ENCODE results near the gene ATP9B. TPM values are rescaled to one million over a fixed set of nuclear protein-coding genes. Genes with fewer than 3 reads are reported as not detected.

Gene ATP9B
- total RNA-seq, 1 donor from 2014 or later: 22.7 TPM

GRCh38 chr18:79290876-79291275 lies 221.7 kb downstream of the ATP9B start:
- TF ChIP-seq, protein P1, sequence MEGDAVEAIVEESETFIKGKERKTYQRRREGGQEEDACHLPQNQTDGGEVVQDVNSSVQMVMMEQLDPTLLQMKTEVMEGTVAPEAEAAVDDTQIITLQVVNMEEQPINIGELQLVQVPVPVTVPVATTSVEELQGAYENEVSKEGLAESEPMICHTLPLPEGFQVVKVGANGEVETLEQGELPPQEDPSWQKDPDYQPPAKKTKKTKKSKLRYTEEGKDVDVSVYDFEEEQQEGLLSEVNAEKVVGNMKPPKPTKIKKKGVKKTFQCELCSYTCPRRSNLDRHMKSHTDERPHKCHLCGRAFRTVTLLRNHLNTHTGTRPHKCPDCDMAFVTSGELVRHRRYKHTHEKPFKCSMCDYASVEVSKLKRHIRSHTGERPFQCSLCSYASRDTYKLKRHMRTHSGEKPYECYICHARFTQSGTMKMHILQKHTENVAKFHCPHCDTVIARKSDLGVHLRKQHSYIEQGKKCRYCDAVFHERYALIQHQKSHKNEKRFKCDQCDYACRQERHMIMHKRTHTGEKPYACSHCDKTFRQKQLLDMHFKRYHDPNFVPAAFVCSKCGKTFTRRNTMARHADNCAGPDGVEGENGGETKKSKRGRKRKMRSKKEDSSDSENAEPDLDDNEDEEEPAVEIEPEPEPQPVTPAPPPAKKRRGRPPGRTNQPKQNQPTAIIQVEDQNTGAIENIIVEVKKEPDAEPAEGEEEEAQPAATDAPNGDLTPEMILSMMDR (conservative IDR thresholded peaks at IDR 0.05; ENCODE audit: low read depth, low read length): no peak
- H3K4me3 ChIP-seq (ENCODE audit: low read depth, low read length): no peak overlapping the region
- no peak for DNase-seq (ENCODE audit: low read depth)

DNA sequence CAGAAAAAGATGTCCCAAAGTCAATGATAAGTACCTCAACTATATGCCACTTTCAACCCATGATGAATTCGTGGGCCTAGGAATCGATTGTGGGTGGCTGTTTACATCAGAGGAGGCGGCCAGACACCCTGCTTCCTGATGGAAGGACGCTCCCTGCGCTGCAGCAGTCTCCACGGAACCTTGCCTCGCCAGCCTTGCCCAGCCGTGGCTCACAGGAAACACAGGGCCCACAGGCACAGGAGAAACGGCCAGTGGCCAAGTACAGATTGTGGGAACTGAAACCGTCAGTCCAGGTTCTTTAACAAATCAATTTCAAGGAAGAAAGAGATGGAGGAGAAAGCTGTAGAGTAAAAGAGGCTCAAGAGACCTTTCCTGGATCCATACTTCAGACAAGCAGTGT lies 225.0 kb downstream of the ATP9B start:
- DNase-seq (ENCODE audit: low read depth): no peak
- TF ChIP-seq, protein P1 (conservative IDR thresholded peaks at IDR 0.05; ENCODE audit: low read depth, low read length): no peak
- H3K4me3 ChIP-seq (ENCODE audit: low read depth, low read length): no peak overlapping the region

DNA sequence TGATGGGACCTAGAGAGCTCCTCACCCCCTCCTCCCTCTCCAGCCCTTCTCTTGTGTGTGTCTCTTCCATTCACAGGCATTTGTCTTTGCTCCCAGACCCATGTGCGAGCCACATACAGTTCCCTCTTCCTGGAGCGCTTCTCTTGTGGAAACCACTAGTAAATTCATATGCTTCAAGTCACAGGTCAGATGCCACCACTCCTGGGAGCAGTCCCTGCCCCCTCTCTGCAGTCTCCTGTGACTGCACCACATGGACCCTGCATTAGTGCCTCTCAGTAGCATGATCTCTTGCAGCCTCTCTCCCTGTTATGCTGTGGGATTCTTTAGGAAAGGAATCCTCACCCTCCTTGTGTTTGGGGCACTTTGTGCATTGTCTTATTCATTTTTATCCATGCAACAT lies 230.1 kb downstream of the ATP9B start:
- no peak for DNase-seq (ENCODE audit: low read depth)
- TF ChIP-seq, protein P1 (conservative IDR thresholded peaks at IDR 0.05; ENCODE audit: low read depth, low read length): no peak
- H3K4me3 ChIP-seq (ENCODE audit: low read depth, low read length): no peak overlapping the region

DNA sequence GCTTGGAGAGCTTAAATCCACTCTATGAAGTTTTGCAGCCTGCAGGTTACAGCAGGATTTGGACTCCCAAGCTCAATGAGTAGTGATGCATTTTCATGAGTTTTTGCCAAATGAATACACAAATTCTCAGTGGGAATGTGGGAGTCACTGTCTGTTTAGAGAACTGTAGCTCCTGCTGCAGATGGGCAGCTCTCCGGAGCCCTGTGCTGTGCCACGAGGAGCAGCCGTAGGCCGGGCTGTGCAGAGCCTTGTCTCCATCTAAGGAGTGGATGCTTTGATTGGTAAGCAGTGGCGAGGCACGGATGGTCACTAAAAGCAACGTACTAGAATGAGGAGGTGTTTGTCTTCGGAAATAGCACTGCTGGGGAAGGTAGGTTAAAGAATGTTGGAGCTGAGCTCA lies 230.5 kb downstream of the ATP9B start:
- H3K4me3 ChIP-seq (ENCODE audit: low read depth, low read length): no peak overlapping the region
- TF ChIP-seq, protein P1 (conservative IDR thresholded peaks at IDR 0.05; ENCODE audit: low read depth, low read length): no peak
- DNase-seq (ENCODE audit: low read depth): no peak

GRCh38 chr18:79300413-79300812 lies 231.2 kb downstream of the ATP9B start:
- TF ChIP-seq, protein P1 (conservative IDR thresholded peaks at IDR 0.05; ENCODE audit: low read depth, low read length): no peak

GRCh38 chr18:79302120-79302519 lies 232.9 kb downstream of the ATP9B start:
- DNase-seq (ENCODE audit: low read depth): no peak
- TF ChIP-seq, protein P1 (conservative IDR thresholded peaks at IDR 0.05; ENCODE audit: low read depth, low read length): no peak
- no peak overlapping the region for H3K4me3 ChIP-seq (ENCODE audit: low read depth, low read length)

More at GRCh38 chr18:79300413-79300812, 231.2 kb downstream of the ATP9B start:
- DNase-seq (ENCODE audit: low read depth): no peak
- H3K4me3 ChIP-seq (ENCODE audit: low read depth, low read length): no peak overlapping the region

GRCh38 chr18:79305911-79306310 lies 236.7 kb downstream of the ATP9B start:
- no peak overlapping the region for H3K4me3 ChIP-seq (ENCODE audit: low read depth, low read length)
- no peak for DNase-seq (ENCODE audit: low read depth)
- TF ChIP-seq, protein P1 (conservative IDR thresholded peaks at IDR 0.05; ENCODE audit: low read depth, low read length): no peak
